CD14-positive monocyte (primary cell): ENCODE results near the gene ZNF784. TPM values are rescaled to one million over a fixed set of nuclear protein-coding genes. Genes with fewer than 3 reads are reported as not detected.
A peak's percentile ranks its signal among the peaks of the same experiment; 100 is the strongest.

Experiments used
- DNase-seq, 3 donors: peaks; one replicate each; pipeline ENCODE4 v3.0.0-alpha.2; 2011 to 2022
- H2AFZ ChIP-seq: 2 replicates; pipeline ENCODE4 v1.6.0; 2012; ENCODE audit warnings: mild to moderate bottlenecking, low read depth, low read length, inconsistent platforms; ENCODE audit not compliant: insufficient read depth, poor library complexity, severe bottlenecking
- H3K27ac ChIP-seq, 2 donors: 1 replicate in 1 of 2; 2 replicates in 1 of 2; pipeline ENCODE4 v1.5.1; 2012 to 2013; ENCODE audit warnings: low read length in 2 of 2, control low read depth in 1 of 2, inconsistent platforms in 1 of 2, low read depth in 1 of 2, mild to moderate bottlenecking in 1 of 2
- H3K27me3 ChIP-seq, 2 donors: one replicate each; pipeline versions ENCODE4 v1.6.0 to v1.6.1; 2011 to 2013; ENCODE audit warnings: low read length in 2 of 2; ENCODE audit not compliant: control insufficient read depth in 2 of 2, insufficient read depth in 2 of 2
- H3K36me3 ChIP-seq, 2 donors: replicated peaks in 1 of 2; 1 replicate in 1 of 2; 2 replicates in 1 of 2; pipeline versions ENCODE4 v1.5.1 to v1.6.1; 2012 to 2013; ENCODE audit warnings: low read length in 2 of 2, control low read depth in 1 of 2, inconsistent platforms in 1 of 2, mild to moderate bottlenecking in 1 of 2; ENCODE audit not compliant: insufficient read depth in 2 of 2, control insufficient read depth in 1 of 2
- H3K4me1 ChIP-seq, 2 donors: 1 replicate in 1 of 2; 2 replicates in 1 of 2; pipeline versions ENCODE4 v1.5.1 to v1.6.1; 2012 to 2013; ENCODE audit warnings: low read length in 2 of 2, control low read depth in 1 of 2, inconsistent platforms in 1 of 2, mild to moderate bottlenecking in 1 of 2, moderate library complexity in 1 of 2; ENCODE audit not compliant: insufficient read depth in 2 of 2, control insufficient read depth in 1 of 2
- H3K4me2 ChIP-seq: replicated peaks from 2 replicates; pipeline ENCODE3; 2012; ENCODE audit warnings: low read length, moderate library complexity, mild to moderate bottlenecking; ENCODE audit not compliant: poor library complexity, severe bottlenecking; ENCODE audit errors: extremely low read depth
- H3K4me3 ChIP-seq, 3 experiments: fragments of 200-600 bp in 1 of 3; sonication (generic) in 1 of 3; replicated peaks in 1 of 3; 1 replicate in 2 of 3; 2 replicates in 1 of 3; pipeline ENCODE4 v1.5.1; 2011 to 2013; ENCODE audit warnings: low read length in 3 of 3, mild to moderate bottlenecking in 3 of 3, control low read depth in 2 of 3, low read depth in 2 of 3, inconsistent platforms in 1 of 3, moderate library complexity in 1 of 3
- H3K79me2 ChIP-seq: 2 replicates; pipeline ENCODE4 v1.6.0; 2012; ENCODE audit warnings: mild to moderate bottlenecking, control low read depth, inconsistent platforms, low read length, moderate library complexity; ENCODE audit not compliant: insufficient read depth
- H3K9ac ChIP-seq: 2 replicates; pipeline ENCODE4 v1.6.0; 2017; ENCODE audit warnings: low read length, mild to moderate bottlenecking; ENCODE audit not compliant: insufficient read depth, poor library complexity, severe bottlenecking
- H3K9me3 ChIP-seq, 2 donors: replicated peaks in 1 of 2; 1 replicate in 1 of 2; 2 replicates in 1 of 2; pipeline versions ENCODE4 v1.5.1 to v1.6.1; 2012 to 2013; ENCODE audit warnings: low read length in 2 of 2, control low read depth in 1 of 2; ENCODE audit not compliant: control insufficient read depth in 1 of 2, insufficient read depth in 1 of 2
- H4K20me1 ChIP-seq: 2 replicates; pipeline ENCODE4 v1.6.0; 2012; ENCODE audit warnings: mild to moderate bottlenecking, low read length, control low read depth, moderate library complexity; ENCODE audit not compliant: insufficient read depth
- H3K27ac Mint-ChIP-seq, 7 donors: one replicate each; pipeline ENCODE4 v1.8.0; 2020; ENCODE audit warnings: mild to moderate bottlenecking in 7 of 7, mixed read lengths in 7 of 7, moderate library complexity in 6 of 7, inconsistent platforms in 2 of 7
- H3K27me3 Mint-ChIP-seq, 3 donors: one replicate each; pipeline ENCODE4 v1.8.0; 2021 to 2022; ENCODE audit warnings: low read depth in 3 of 3, mild to moderate bottlenecking in 3 of 3, mixed read lengths in 3 of 3, moderate library complexity in 3 of 3, inconsistent platforms in 1 of 3
- H3K36me3 Mint-ChIP-seq, 2 donors: one replicate each; pipeline ENCODE4 v1.8.0; 2020; ENCODE audit warnings: mixed read lengths in 2 of 2, inconsistent platforms in 1 of 2, mild to moderate bottlenecking in 1 of 2
- H3K4me1 Mint-ChIP-seq: one replicate; pipeline ENCODE4 v1.8.0; 2020; ENCODE audit warnings: mild to moderate bottlenecking, mixed read lengths
- H3K4me3 Mint-ChIP-seq, 2 donors: one replicate each; pipeline ENCODE4 v1.8.0; 2020; ENCODE audit warnings: mild to moderate bottlenecking in 2 of 2, mixed read lengths in 2 of 2, moderate library complexity in 1 of 2
- H3K9me3 Mint-ChIP-seq, 7 donors: one replicate each; pipeline ENCODE4 v1.8.0; 2020 to 2022; ENCODE audit warnings: mixed read lengths in 7 of 7, mild to moderate bottlenecking in 6 of 7, moderate library complexity in 6 of 7, inconsistent platforms in 2 of 7
- CTCF ChIP-seq: fragments of 200-600 bp; IDR thresholded peaks from one replicate; pipeline ENCODE4 v1.8.0; 2022; ENCODE audit warnings: antibody characterized with exemption, mild to moderate bottlenecking
- WGBS: methylation state at CpG from one replicate; pipeline ENCODE4 v1.1.5; 2013; ENCODE audit warnings: missing lambda C conversion rate; ENCODE audit not compliant: insufficient coverage; 5-methylcytosine and 5-hydroxymethylcytosine counted together
- intact Hi-C, 2 donors: fragments of 100-400 bp; cut with micrococcal nuclease; formaldehyde crosslinking; loops; one replicate each; pipeline versions ENCODE4 v1.15.0 to v1.15.1; 2023
- polyA plus RNA-seq, 3 donors: library from polyadenylated mRNA; depleted of rRNA in 1 of 3; unstranded in 2 of 3; stranded (reverse) in 1 of 3; fragments of 300-500 nt in 2 of 3; fragments of >200 nt in 1 of 3; fragmentation: Illumina TruSeq in 2 of 3; gene quantifications; 1 replicate in 2 of 3; 2 replicates in 1 of 3; pipeline ENCODE4 v1.2.3, GENCODE V29; 2012 to 2021

ZNF784 gene
- polyA plus RNA-seq, 3 donors = 1.5 to 5.5 (median 2.4) TPM

GRCh38 chr19:55625004-55625326, 599 bp upstream of the ZNF784 start:
- H3K4me3 Mint-ChIP-seq = peak overlapping the region; percentile 85 to 94
- H3K27me3 Mint-ChIP-seq = peaks cover 0 to 9% (median 1%) of the 10 kb centered on the region in 3 donors
- Histone ChIP-seq H2AFZ (peak overlapping the region; percentile 76), H3K27me3 (no peaks in the 10 kb centered on the region), H3K79me2 (peaks cover 17% of the 10 kb centered on the region), H4K20me1 (no peaks in the 10 kb centered on the region), H3K4me1 (peaks cover 39 to 48% of the 10 kb centered on the region in 2 donors), H3K4me2 (peak overlapping the region; percentile 70), H3K9ac (no peak overlapping the region), H3K36me3 (no peaks in the 10 kb centered on the region), H3K27ac (peak overlapping the region in 1 of 2 donors; percentile 86), H3K4me3 (peak overlapping the region; percentile 54 to 85 (median 63)), H3K9me3 (no peaks in the 10 kb centered on the region)
- peaks cover 3 to 10% of the 10 kb centered on the region in 2 donors for H3K36me3 Mint-ChIP-seq
- H3K9me3 Mint-ChIP-seq = peaks cover 0 to 4% (median 0%) of the 10 kb centered on the region in 7 donors
- intact Hi-C loops = loop anchor here in 1 of 2 donors (2.0 kb wide), 1 partner anchor 26 kb away; the partner anchor contains the start of gene FIZ1
- WGBS = no CpG with 5 or more reads among the region's 11 CpGs
- H3K4me1 Mint-ChIP-seq = peaks cover 34% of the 10 kb centered on the region
- no peak for TF ChIP-seq CTCF
- DNase-seq = no peak
- H3K27ac Mint-ChIP-seq = peak overlapping the region; percentile 61 to 99 (median 95)

- H4K20me1 ChIP-seq = no peaks in the 10 kb centered on the region
- Mint-ChIP-seq H3K9me3 (peaks cover 0 to 4% (median 0%) of the 10 kb centered on the region in 7 donors), H3K4me3 (peak overlapping the region; percentile 85 to 94), H3K4me1 (peaks cover 48% of the 10 kb centered on the region), H3K27ac (peak overlapping the region; percentile 91 to 99 (median 98)), H3K36me3 (peaks cover 7 to 15% of the 10 kb centered on the region in 2 donors), H3K27me3 (peaks cover 0 to 8% (median 1%) of the 10 kb centered on the region in 3 donors)
- 84% methylated on average over 5 of the region's 7 CpGs for WGBS
- H2AFZ ChIP-seq = no peak overlapping the region
- peak overlapping the region in 1 of 2 donors; percentile 66 for H3K27ac ChIP-seq
- H3K9me3 ChIP-seq = no peaks in the 10 kb centered on the region
- intact Hi-C loops = loop anchor here in 1 of 2 donors (5.0 kb wide), 1 partner anchor 36 kb away; no protein-coding TSS in a partner anchor
- H3K9ac ChIP-seq = no peak overlapping the region
- H3K4me1 ChIP-seq = peaks cover 53 to 62% of the 10 kb centered on the region in 2 donors
- no peak for TF ChIP-seq CTCF
- peak overlapping the region in 1 of 3 experiments; percentile 85 for H3K4me3 ChIP-seq
- no peaks in the 10 kb centered on the region for H3K36me3 ChIP-seq
- DNase-seq = no peak
- no peaks in the 10 kb centered on the region for H3K27me3 ChIP-seq
- H3K4me2 ChIP-seq = peak overlapping the region; percentile 70
- peaks cover 17% of the 10 kb centered on the region for H3K79me2 ChIP-seq
Observed at GRCh38 chr19:55623561-55623960, 805 bp downstream of the ZNF784 start.
